ENCODE data around the gene SNAP47. TPM values are rescaled to one million over a fixed set of nuclear protein-coding genes. Genes with fewer than 3 reads are reported as not detected.

SNAP47 gene
- total RNA-seq, 4 donors from 2014 or later: 25.7 to 71.0 (median 38.4) TPM

- H3K27ac ChIP-seq: no peak overlapping the region
- H3K27me3 ChIP-seq: no peaks in the 10 kb centered on the region
- peak overlapping the region; percentile 64 to 97 (median 90) for H3K4me3 ChIP-seq
- no peaks in the 10 kb centered on the region for H3K9me3 ChIP-seq
- DNase-seq: peak in 1 of 3 donors; percentile 14
- no peak for TF ChIP-seq CTCF (IDR thresholded peaks at IDR 0.05)
- no peak for TF ChIP-seq POLR2A (IDR thresholded peaks at IDR 0.05)
- peaks cover 0 to 12% (median 0%) of the 10 kb centered on the region in 3 donors for H3K36me3 ChIP-seq
- H3K4me1 ChIP-seq: peaks cover 0 to 29% (median 12%) of the 10 kb centered on the region in 4 donors
Observed at GRCh38 chr1:227733751-227734545, 1.3 kb upstream of the SNAP47 start.

GRCh38 chr1:227734546-227734855, 734 bp upstream of the SNAP47 start:
- no peaks in the 10 kb centered on the region for H3K9me3 ChIP-seq
- H3K4me1 ChIP-seq: peaks cover 0 to 25% (median 12%) of the 10 kb centered on the region in 4 donors
- DNase-seq: no peak
- peak overlapping the region; percentile 83 to 92 (median 90) for H3K27ac ChIP-seq
- peaks cover 0 to 12% (median 0%) of the 10 kb centered on the region in 3 donors for H3K36me3 ChIP-seq
- H3K27me3 ChIP-seq: no peaks in the 10 kb centered on the region
- peak overlapping the region; percentile 64 to 97 (median 90) for H3K4me3 ChIP-seq
- TF ChIP-seq CTCF (IDR thresholded peaks at IDR 0.05) (no peak), POLR2A (IDR thresholded peaks at IDR 0.05) (no peak)

- no peaks in the 10 kb centered on the region for H3K9me3 ChIP-seq
- H3K36me3 ChIP-seq: peaks cover 0 to 12% (median 0%) of the 10 kb centered on the region in 3 donors
- TF ChIP-seq CTCF (IDR thresholded peaks at IDR 0.05): no peak
- TF ChIP-seq POLR2A (IDR thresholded peaks at IDR 0.05): no peak
- no peaks in the 10 kb centered on the region for H3K27me3 ChIP-seq
- no peak for DNase-seq
- H3K4me3 ChIP-seq: peak overlapping the region; percentile 64 to 97 (median 90)
- H3K27ac ChIP-seq: peak overlapping the region; percentile 83 to 92 (median 90)
- peaks cover 0 to 25% (median 10%) of the 10 kb centered on the region in 4 donors for H3K4me1 ChIP-seq
Observed at GRCh38 chr1:227735539-227736285, 477 bp downstream of the SNAP47 start.

- Histone ChIP-seq H3K36me3 (peaks cover 0 to 9% (median 0%) of the 10 kb centered on the region in 3 donors), H3K4me1 (peaks cover 0 to 22% (median 9%) of the 10 kb centered on the region in 4 donors), H3K27ac (no peak overlapping the region), H3K9me3 (no peaks in the 10 kb centered on the region), H3K27me3 (no peaks in the 10 kb centered on the region), H3K4me3 (no peak overlapping the region)
- no peak for TF ChIP-seq POLR2A (IDR thresholded peaks at IDR 0.05)
- no peak for TF ChIP-seq CTCF (IDR thresholded peaks at IDR 0.05)
- no peak for DNase-seq
Observed at GRCh38 chr1:227736814-227737432, 1.7 kb downstream of the SNAP47 start.

- no peak overlapping the region for H3K4me3 ChIP-seq
- TF ChIP-seq POLR2A (IDR thresholded peaks at IDR 0.05): no peak
- TF ChIP-seq CTCF (IDR thresholded peaks at IDR 0.05): no peak
- H3K36me3 ChIP-seq: no peaks in the 10 kb centered on the region
- H3K27ac ChIP-seq: no peak overlapping the region
- H3K4me1 ChIP-seq: peaks cover 0 to 17% (median 9%) of the 10 kb centered on the region in 4 donors
- H3K9me3 ChIP-seq: no peaks in the 10 kb centered on the region
- no peak for DNase-seq
- no peaks in the 10 kb centered on the region for H3K27me3 ChIP-seq
Observed at GRCh38 chr1:227738820-227739219, 3.6 kb downstream of the SNAP47 start.
